ENCODE measurements around the gene ZNF423.

DNA sequence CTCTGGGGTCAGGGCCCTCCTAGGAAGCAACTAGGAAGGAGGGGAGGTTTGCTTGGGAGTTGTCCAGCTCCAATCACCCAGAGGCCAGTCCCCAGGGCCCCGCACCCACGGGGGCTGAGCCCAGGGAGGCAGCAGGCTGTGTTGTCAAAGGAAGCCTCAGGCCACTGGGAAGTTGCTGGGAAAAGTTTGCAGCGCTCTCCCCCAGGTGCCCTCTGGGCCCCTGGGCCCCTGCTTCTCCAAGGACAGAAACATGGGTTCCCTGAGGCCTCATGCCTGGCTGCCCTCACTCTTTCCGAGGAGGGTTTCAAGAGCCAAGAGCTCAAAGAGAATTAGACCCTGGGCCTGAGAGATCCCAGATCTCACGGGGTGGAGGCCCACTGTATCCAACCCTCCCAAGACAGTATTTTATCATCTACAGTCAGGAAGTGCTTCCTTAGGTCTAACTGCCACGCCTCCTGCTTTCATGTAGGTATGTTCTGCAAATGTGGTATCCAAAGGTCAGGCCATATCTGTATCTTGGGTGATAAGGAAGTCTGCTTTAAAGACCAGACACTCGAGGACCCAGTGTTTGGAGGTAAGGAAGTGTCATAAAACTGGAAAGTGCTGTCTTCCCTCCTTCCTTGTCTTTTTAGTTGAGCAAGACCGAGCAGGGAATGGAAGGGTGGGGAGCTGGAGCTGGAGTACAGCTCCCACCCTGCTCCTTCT, 44.2 kb upstream of the ZNF423 start:
- TF ChIP-seq, protein P1, sequence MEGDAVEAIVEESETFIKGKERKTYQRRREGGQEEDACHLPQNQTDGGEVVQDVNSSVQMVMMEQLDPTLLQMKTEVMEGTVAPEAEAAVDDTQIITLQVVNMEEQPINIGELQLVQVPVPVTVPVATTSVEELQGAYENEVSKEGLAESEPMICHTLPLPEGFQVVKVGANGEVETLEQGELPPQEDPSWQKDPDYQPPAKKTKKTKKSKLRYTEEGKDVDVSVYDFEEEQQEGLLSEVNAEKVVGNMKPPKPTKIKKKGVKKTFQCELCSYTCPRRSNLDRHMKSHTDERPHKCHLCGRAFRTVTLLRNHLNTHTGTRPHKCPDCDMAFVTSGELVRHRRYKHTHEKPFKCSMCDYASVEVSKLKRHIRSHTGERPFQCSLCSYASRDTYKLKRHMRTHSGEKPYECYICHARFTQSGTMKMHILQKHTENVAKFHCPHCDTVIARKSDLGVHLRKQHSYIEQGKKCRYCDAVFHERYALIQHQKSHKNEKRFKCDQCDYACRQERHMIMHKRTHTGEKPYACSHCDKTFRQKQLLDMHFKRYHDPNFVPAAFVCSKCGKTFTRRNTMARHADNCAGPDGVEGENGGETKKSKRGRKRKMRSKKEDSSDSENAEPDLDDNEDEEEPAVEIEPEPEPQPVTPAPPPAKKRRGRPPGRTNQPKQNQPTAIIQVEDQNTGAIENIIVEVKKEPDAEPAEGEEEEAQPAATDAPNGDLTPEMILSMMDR (IDR thresholded peaks at IDR 0.05), result no peak
- no peak for TF ChIP-seq POLR2A (IDR thresholded peaks at IDR 0.05)
